Measurements from ENCODE around the gene MAJIN.

- TF ChIP-seq, protein P1, sequence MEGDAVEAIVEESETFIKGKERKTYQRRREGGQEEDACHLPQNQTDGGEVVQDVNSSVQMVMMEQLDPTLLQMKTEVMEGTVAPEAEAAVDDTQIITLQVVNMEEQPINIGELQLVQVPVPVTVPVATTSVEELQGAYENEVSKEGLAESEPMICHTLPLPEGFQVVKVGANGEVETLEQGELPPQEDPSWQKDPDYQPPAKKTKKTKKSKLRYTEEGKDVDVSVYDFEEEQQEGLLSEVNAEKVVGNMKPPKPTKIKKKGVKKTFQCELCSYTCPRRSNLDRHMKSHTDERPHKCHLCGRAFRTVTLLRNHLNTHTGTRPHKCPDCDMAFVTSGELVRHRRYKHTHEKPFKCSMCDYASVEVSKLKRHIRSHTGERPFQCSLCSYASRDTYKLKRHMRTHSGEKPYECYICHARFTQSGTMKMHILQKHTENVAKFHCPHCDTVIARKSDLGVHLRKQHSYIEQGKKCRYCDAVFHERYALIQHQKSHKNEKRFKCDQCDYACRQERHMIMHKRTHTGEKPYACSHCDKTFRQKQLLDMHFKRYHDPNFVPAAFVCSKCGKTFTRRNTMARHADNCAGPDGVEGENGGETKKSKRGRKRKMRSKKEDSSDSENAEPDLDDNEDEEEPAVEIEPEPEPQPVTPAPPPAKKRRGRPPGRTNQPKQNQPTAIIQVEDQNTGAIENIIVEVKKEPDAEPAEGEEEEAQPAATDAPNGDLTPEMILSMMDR (conservative IDR thresholded peaks at IDR 0.05; ENCODE audit: low read length), result peak; percentile 35; the same call in 1 of the 2 replicates
- no peak for TF ChIP-seq EZH2phosphoT487 (IDR thresholded peaks at IDR 0.05; ENCODE audit: borderline replicate concordance, low read depth, low read length)
Measured at GRCh38 chr11:65008016-65008415, 36.1 kb upstream of the MAJIN start.
